ENCODE data around the gene ACTA1. TPM values are rescaled to one million over a fixed set of nuclear protein-coding genes. Genes with fewer than 3 reads are reported as not detected.
A peak's percentile ranks its signal among the peaks of the same experiment; 100 is the strongest.
"Not testable (repeated sequence)": the region's sequence is repeated elsewhere in the genome, so short reads cannot be mapped to it uniquely, and the experiment has no call there.

ACTA1 gene
- total RNA-seq, 1 experiment from 2014 or later = not detected

GRCh38 chr1:229427572-229427971 lies 6.3 kb downstream of the ACTA1 start:
- H3K9me3 ChIP-seq (ENCODE audit: low read length) = no peaks in the 10 kb centered on the region
- H3K79me2 ChIP-seq (ENCODE audit: low read length) = no peaks in the 10 kb centered on the region
- H3K4me2 ChIP-seq (ENCODE audit: low read depth, low read length, poor library complexity, severe bottlenecking) = no peak overlapping the region
- DNase-seq = no peak
- H3K9me2 ChIP-seq (replicated peaks; ENCODE audit: insufficient read depth, low read length) = no peaks in the 10 kb centered on the region
- H3K36me3 ChIP-seq (ENCODE audit: insufficient read depth, low read length) = no peaks in the 10 kb centered on the region
- H4K20me1 ChIP-seq (ENCODE audit: insufficient read depth, low read depth, low read length) = no peaks in the 10 kb centered on the region
- no peak overlapping the region for H3K9ac ChIP-seq (ENCODE audit: low read length)
- H3K4me3 ChIP-seq (ENCODE audit: low read length) = no peak overlapping the region
- H3K27me3 ChIP-seq (ENCODE audit: low read length) = no peaks in the 10 kb centered on the region
- peaks cover 5% of the 10 kb centered on the region for H3K4me1 ChIP-seq (ENCODE audit: low read length)
- no peak overlapping the region for H2AFZ ChIP-seq (ENCODE audit: low read length)
- H3K27ac ChIP-seq (ENCODE audit: low read length) = no peak overlapping the region

- H3K4me3 ChIP-seq (ENCODE audit: low read length) = no peak overlapping the region
- H3K27me3 ChIP-seq (ENCODE audit: low read length) = no peaks in the 10 kb centered on the region
- H3K4me2 ChIP-seq (ENCODE audit: low read depth, low read length, poor library complexity, severe bottlenecking) = no peak overlapping the region
- H3K9me2 ChIP-seq (replicated peaks; ENCODE audit: insufficient read depth, low read length) = no peaks in the 10 kb centered on the region
- no peaks in the 10 kb centered on the region for H3K79me2 ChIP-seq (ENCODE audit: low read length)
- no peak for DNase-seq
- H3K4me1 ChIP-seq (ENCODE audit: low read length) = peaks cover 5% of the 10 kb centered on the region
- no peak overlapping the region for H2AFZ ChIP-seq (ENCODE audit: low read length)
- H3K9me3 ChIP-seq (ENCODE audit: low read length) = no peaks in the 10 kb centered on the region
- H3K27ac ChIP-seq (ENCODE audit: low read length) = no peak overlapping the region
- H3K36me3 ChIP-seq (ENCODE audit: insufficient read depth, low read length) = no peaks in the 10 kb centered on the region
- no peak overlapping the region for H3K9ac ChIP-seq (ENCODE audit: low read length)
- no peaks in the 10 kb centered on the region for H4K20me1 ChIP-seq (ENCODE audit: insufficient read depth, low read depth, low read length)
These were observed 8.2 kb downstream of the ACTA1 start for GRCh38 chr1:229425564-229426159.

DNA sequence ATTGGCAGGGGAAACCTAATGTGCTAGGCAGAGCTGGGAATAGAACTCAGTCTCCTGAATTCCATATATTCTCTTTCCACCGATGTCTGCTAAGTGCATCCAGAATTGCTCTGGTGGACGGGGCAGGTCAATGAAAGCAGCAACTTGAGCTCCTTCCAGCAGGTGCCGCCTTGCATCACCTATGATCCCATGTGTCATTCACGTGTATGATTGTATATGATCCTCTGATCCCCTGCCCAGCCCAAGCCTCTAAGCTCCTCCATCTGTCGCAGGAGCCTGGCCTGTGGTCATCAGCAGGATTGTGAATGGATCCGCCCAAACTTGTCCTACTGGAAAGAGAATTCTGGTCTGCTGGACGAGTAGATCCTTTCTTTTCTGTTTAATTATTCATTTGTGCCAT lies 13.1 kb downstream of the ACTA1 start:
- no peaks in the 10 kb centered on the region for H3K4me1 ChIP-seq (ENCODE audit: low read length)
- H3K4me2 ChIP-seq (ENCODE audit: low read depth, low read length, poor library complexity, severe bottlenecking) = no peak overlapping the region
- H3K9ac ChIP-seq (ENCODE audit: low read length) = no peak overlapping the region
- H3K4me3 ChIP-seq (ENCODE audit: low read length) = no peak overlapping the region
- no peaks in the 10 kb centered on the region for H3K79me2 ChIP-seq (ENCODE audit: low read length)
- H3K36me3 ChIP-seq (ENCODE audit: insufficient read depth, low read length) = no peaks in the 10 kb centered on the region
- no peaks in the 10 kb centered on the region for H3K9me2 ChIP-seq (replicated peaks; ENCODE audit: insufficient read depth, low read length)
- no peaks in the 10 kb centered on the region for H3K9me3 ChIP-seq (ENCODE audit: low read length)
- H4K20me1 ChIP-seq (ENCODE audit: insufficient read depth, low read depth, low read length) = no peaks in the 10 kb centered on the region; the same call in 1 of the 2 replicates
- peak; percentile 60 for DNase-seq
- H3K27me3 ChIP-seq (ENCODE audit: low read length) = no peaks in the 10 kb centered on the region
- H2AFZ ChIP-seq (ENCODE audit: low read length) = no peak overlapping the region
- no peak overlapping the region for H3K27ac ChIP-seq (ENCODE audit: low read length)

DNA sequence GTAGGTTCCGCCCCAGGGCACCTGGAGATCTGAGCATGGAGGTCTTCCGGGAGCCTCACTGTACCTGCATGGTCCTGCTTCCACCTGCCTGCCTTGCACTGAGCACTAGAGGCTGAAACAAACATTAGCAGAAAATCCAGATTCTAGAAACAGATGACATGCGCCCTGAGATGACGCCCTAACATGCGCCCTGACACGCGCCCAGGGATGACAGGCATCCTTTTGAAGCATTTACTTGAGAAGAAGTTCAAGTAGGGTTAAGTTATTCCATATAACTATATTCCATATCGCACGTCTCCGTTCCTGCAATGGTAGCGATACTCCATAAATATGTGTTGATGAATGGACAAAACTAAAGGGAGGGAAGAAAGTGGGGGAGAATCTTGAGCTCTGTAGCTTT lies 13.7 kb downstream of the ACTA1 start:
- Histone ChIP-seq H3K27me3 (ENCODE audit: low read length) (no peaks in the 10 kb centered on the region), H3K9ac (ENCODE audit: low read length) (no peak overlapping the region), H3K4me2 (ENCODE audit: low read depth, low read length, poor library complexity, severe bottlenecking) (no peak overlapping the region), H3K9me3 (ENCODE audit: low read length) (no peaks in the 10 kb centered on the region), H3K79me2 (ENCODE audit: low read length) (no peaks in the 10 kb centered on the region), H3K27ac (ENCODE audit: low read length) (no peak overlapping the region), H4K20me1 (ENCODE audit: insufficient read depth, low read depth, low read length) (no peaks in the 10 kb centered on the region; the same call in 1 of the 2 replicates), H3K36me3 (ENCODE audit: insufficient read depth, low read length) (no peaks in the 10 kb centered on the region), H3K9me2 (replicated peaks; ENCODE audit: insufficient read depth, low read length) (no peaks in the 10 kb centered on the region), H2AFZ (ENCODE audit: low read length) (no peak overlapping the region), H3K4me1 (ENCODE audit: low read length) (no peaks in the 10 kb centered on the region), H3K4me3 (ENCODE audit: low read length) (no peak overlapping the region)
- DNase-seq = no peak

DNA sequence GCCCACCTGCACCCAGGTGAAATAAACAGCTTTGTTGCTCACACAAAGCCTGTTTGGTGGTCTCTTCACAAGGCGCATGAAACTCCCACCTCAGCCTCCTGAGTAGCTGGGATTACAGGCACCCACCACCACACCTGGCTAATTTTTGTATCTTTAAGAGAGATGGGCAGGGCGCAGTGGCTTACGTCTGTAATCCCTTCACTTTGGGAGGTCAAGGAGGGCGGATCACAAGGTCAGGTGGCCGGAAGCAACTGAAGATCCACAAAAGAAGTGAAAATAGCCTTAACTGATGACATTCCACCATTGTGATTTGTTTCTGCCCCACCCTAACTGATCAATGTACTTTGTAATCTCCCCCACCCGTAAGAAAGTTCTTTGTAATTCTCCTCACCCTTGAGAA lies 15.3 kb downstream of the ACTA1 start:
- not testable (repeated sequence) for H3K4me2 ChIP-seq (ENCODE audit: low read depth, low read length, poor library complexity, severe bottlenecking); H3K4me1 ChIP-seq (ENCODE audit: low read length); H3K9ac ChIP-seq (ENCODE audit: low read length); H3K79me2 ChIP-seq (ENCODE audit: low read length); H3K9me2 ChIP-seq (replicated peaks; ENCODE audit: insufficient read depth, low read length); DNase-seq; H4K20me1 ChIP-seq (ENCODE audit: insufficient read depth, low read depth, low read length); H3K36me3 ChIP-seq (ENCODE audit: insufficient read depth, low read length); H3K27me3 ChIP-seq (ENCODE audit: low read length); H2AFZ ChIP-seq (ENCODE audit: low read length); H3K9me3 ChIP-seq (ENCODE audit: low read length); H3K27ac ChIP-seq (ENCODE audit: low read length); H3K4me3 ChIP-seq (ENCODE audit: low read length)

GRCh38 chr1:229412810-229413209 lies 21.1 kb downstream of the ACTA1 start:
- not testable (repeated sequence) for H4K20me1 ChIP-seq (ENCODE audit: insufficient read depth, low read depth, low read length); H3K4me3 ChIP-seq (ENCODE audit: low read length); DNase-seq; H3K27ac ChIP-seq (ENCODE audit: low read length); H3K79me2 ChIP-seq (ENCODE audit: low read length); H3K27me3 ChIP-seq (ENCODE audit: low read length); H3K9me2 ChIP-seq (replicated peaks; ENCODE audit: insufficient read depth, low read length); H3K4me1 ChIP-seq (ENCODE audit: low read length); H3K4me2 ChIP-seq (ENCODE audit: low read depth, low read length, poor library complexity, severe bottlenecking); H3K9me3 ChIP-seq (ENCODE audit: low read length); H3K9ac ChIP-seq (ENCODE audit: low read length); H2AFZ ChIP-seq (ENCODE audit: low read length); H3K36me3 ChIP-seq (ENCODE audit: insufficient read depth, low read length)

- H3K27ac ChIP-seq (ENCODE audit: low read length) = no peak overlapping the region
- H3K9me2 ChIP-seq (replicated peaks; ENCODE audit: insufficient read depth, low read length) = no peaks in the 10 kb centered on the region
- H3K4me3 ChIP-seq (ENCODE audit: low read length) = no peak overlapping the region
- H2AFZ ChIP-seq (ENCODE audit: low read length) = no peak overlapping the region
- H3K9ac ChIP-seq (ENCODE audit: low read length) = no peak overlapping the region
- no peaks in the 10 kb centered on the region for H3K27me3 ChIP-seq (ENCODE audit: low read length)
- H3K79me2 ChIP-seq (ENCODE audit: low read length) = no peaks in the 10 kb centered on the region
- H3K36me3 ChIP-seq (ENCODE audit: insufficient read depth, low read length) = no peaks in the 10 kb centered on the region
- no peaks in the 10 kb centered on the region for H3K9me3 ChIP-seq (ENCODE audit: low read length)
- H4K20me1 ChIP-seq (ENCODE audit: insufficient read depth, low read depth, low read length) = no peaks in the 10 kb centered on the region
- DNase-seq = peak; percentile 49
- no peaks in the 10 kb centered on the region for H3K4me1 ChIP-seq (ENCODE audit: low read length)
- no peak overlapping the region for H3K4me2 ChIP-seq (ENCODE audit: low read depth, low read length, poor library complexity, severe bottlenecking)
These were observed 21.8 kb downstream of the ACTA1 start for GRCh38 chr1:229412056-229412455.

DNA sequence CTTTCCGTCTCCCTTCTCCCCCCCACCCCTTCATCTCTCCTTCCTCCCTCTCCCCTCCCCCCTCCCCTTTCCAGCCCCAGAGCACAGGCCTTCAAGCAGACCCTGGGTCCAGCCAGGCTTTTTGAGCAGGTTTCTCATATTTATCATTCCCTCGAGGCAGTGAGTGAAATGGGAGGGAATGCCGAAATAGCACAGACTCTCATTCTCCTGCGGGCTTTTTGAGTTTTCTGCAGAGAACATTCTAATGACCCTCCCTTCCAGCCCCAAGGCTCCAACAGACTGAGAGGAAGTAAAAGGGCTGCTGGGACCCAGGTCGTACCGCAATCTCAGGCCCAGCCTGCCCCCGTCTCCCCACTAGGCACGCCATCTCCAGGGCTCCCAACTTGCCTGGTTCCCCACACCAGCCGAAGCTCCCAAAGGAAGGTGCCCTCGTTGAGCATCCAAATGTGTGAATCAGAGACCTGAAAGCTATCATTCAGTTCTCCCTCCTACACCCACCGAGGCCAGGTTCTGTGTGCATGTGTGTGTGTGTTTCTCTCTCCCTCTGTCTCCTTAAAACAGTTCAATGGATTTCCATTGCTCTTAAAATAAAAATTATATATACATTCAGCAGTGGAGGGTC lies 22.3 kb downstream of the ACTA1 start:
- Histone ChIP-seq H3K4me3 (ENCODE audit: low read length) (no peak overlapping the region), H3K36me3 (ENCODE audit: insufficient read depth, low read length) (no peaks in the 10 kb centered on the region), H4K20me1 (ENCODE audit: insufficient read depth, low read depth, low read length) (no peaks in the 10 kb centered on the region), H3K27me3 (ENCODE audit: low read length) (no peaks in the 10 kb centered on the region), H3K9me3 (ENCODE audit: low read length) (no peaks in the 10 kb centered on the region), H3K27ac (ENCODE audit: low read length) (no peak overlapping the region), H2AFZ (ENCODE audit: low read length) (no peak overlapping the region), H3K4me1 (ENCODE audit: low read length) (no peaks in the 10 kb centered on the region), H3K4me2 (ENCODE audit: low read depth, low read length, poor library complexity, severe bottlenecking) (no peak overlapping the region), H3K9ac (ENCODE audit: low read length) (no peak overlapping the region), H3K79me2 (ENCODE audit: low read length) (no peaks in the 10 kb centered on the region), H3K9me2 (replicated peaks; ENCODE audit: insufficient read depth, low read length) (no peaks in the 10 kb centered on the region)
- DNase-seq = peak; percentile 28
